Peyer's patch (tissue), 4 donors: ENCODE measurements around the gene MRPL39. TPM values are rescaled to one million over a fixed set of nuclear protein-coding genes. Genes with fewer than 3 reads are reported as not detected.

ENCODE experiments used
- DNase-seq, 3 donors: peaks; one replicate each; pipeline ENCODE4 v3.0.0-alpha.2; 2017 to 2019
- H3K27ac ChIP-seq, 4 donors: fragments of 200-600 bp; sonication (generic); one replicate each; pipeline ENCODE4 v1.5.1; 2016 to 2019
- H3K27me3 ChIP-seq, 2 donors: fragments of 200-600 bp; sonication (generic); one replicate each; pipeline ENCODE4 v1.5.1; 2019
- H3K36me3 ChIP-seq, 3 donors: fragments of 200-600 bp; sonication (generic); one replicate each; pipeline ENCODE4 v1.5.1; 2016 to 2019
- H3K4me1 ChIP-seq, 4 donors: fragments of 200-600 bp; sonication (generic); one replicate each; pipeline ENCODE4 v1.5.1; 2016 to 2019
- H3K4me3 ChIP-seq, 4 donors: fragments of 200-600 bp; sonication (generic); 1 replicate in 3 of 4; 2 replicates in 1 of 4; pipeline ENCODE4 v1.5.1; 2016 to 2019; ENCODE audit warnings: mild to moderate bottlenecking in 1 of 4
- H3K9me3 ChIP-seq, 4 donors: fragments of 200-600 bp; sonication (generic); one replicate each; pipeline ENCODE4 v1.5.1; 2016 to 2019; ENCODE audit warnings: mild to moderate bottlenecking in 1 of 4
- CTCF ChIP-seq, 6 experiments: fragments of 450-650 bp in 4 of 6; fragments of 200-600 bp in 2 of 6; sonication (generic) in 1 of 6; IDR thresholded peaks; one replicate each; pipeline ENCODE4 v1.5.1; 2017 to 2019; ENCODE audit warnings: antibody characterized with exemption in 6 of 6, mild to moderate bottlenecking in 3 of 6, moderate library complexity in 1 of 6
- POLR2A ChIP-seq, 2 donors: fragments of 450-650 bp; IDR thresholded peaks; one replicate each; pipeline ENCODE4 v1.5.1; 2017; ENCODE audit warnings: antibody characterized with exemption in 2 of 2, mild to moderate bottlenecking in 2 of 2, moderate library complexity in 2 of 2
- total RNA-seq, 4 donors: library from RNA; depleted of rRNA; stranded (reverse); fragments of >200 nt; gene quantifications; one replicate each; pipeline ENCODE4 v1.1.0, GENCODE V29; 2016

Gene MRPL39
- total RNA-seq, 4 donors from 2014 or later = 5.3 to 18.2 (median 16.1) TPM

GRCh38 chr21:25572861-25573310 is 34.4 kb downstream of the MRPL39 start:
- TF ChIP-seq POLR2A (IDR thresholded peaks at IDR 0.05) = no peak
- TF ChIP-seq CTCF (IDR thresholded peaks at IDR 0.05) = no peak
- DNase-seq = no peak
- H3K4me1 ChIP-seq = no peaks in the 10 kb centered on the region
- no peaks in the 10 kb centered on the region for H3K9me3 ChIP-seq
- H3K4me3 ChIP-seq = no peak overlapping the region
- no peaks in the 10 kb centered on the region for H3K36me3 ChIP-seq
- peak overlapping the region in 2 of 4 donors; percentile 42 to 62 for H3K27ac ChIP-seq
- H3K27me3 ChIP-seq = no peaks in the 10 kb centered on the region

GRCh38 chr21:25571726-25572121 is 35.6 kb downstream of the MRPL39 start:
- DNase-seq = no peak
- H3K36me3 ChIP-seq = no peaks in the 10 kb centered on the region
- no peaks in the 10 kb centered on the region for H3K9me3 ChIP-seq
- H3K4me3 ChIP-seq = no peak overlapping the region
- H3K27me3 ChIP-seq = no peaks in the 10 kb centered on the region
- H3K27ac ChIP-seq = peak overlapping the region in 1 of 4 donors; percentile 28
- no peak for TF ChIP-seq CTCF (IDR thresholded peaks at IDR 0.05)
- no peak for TF ChIP-seq POLR2A (IDR thresholded peaks at IDR 0.05)
- H3K4me1 ChIP-seq = no peaks in the 10 kb centered on the region

GRCh38 chr21:25569711-25570110 is 37.6 kb downstream of the MRPL39 start:
- H3K4me3 ChIP-seq = no peak overlapping the region
- no peaks in the 10 kb centered on the region for H3K27me3 ChIP-seq
- TF ChIP-seq CTCF (IDR thresholded peaks at IDR 0.05) = no peak
- no peak for TF ChIP-seq POLR2A (IDR thresholded peaks at IDR 0.05)
- peak overlapping the region in 1 of 4 donors; percentile 4 for H3K27ac ChIP-seq
- no peaks in the 10 kb centered on the region for H3K9me3 ChIP-seq
- no peaks in the 10 kb centered on the region for H3K36me3 ChIP-seq
- no peak for DNase-seq
- no peaks in the 10 kb centered on the region for H3K4me1 ChIP-seq

- no peaks in the 10 kb centered on the region for H3K36me3 ChIP-seq
- no peak for TF ChIP-seq POLR2A (IDR thresholded peaks at IDR 0.05)
- H3K4me1 ChIP-seq = no peaks in the 10 kb centered on the region
- no peaks in the 10 kb centered on the region for H3K9me3 ChIP-seq
- no peak for DNase-seq
- no peaks in the 10 kb centered on the region for H3K27me3 ChIP-seq
- H3K27ac ChIP-seq = no peak overlapping the region
- H3K4me3 ChIP-seq = no peak overlapping the region
These were observed 38.2 kb downstream of the MRPL39 start for GRCh38 chr21:25569084-25569483.

GRCh38 chr21:25568246-25568645 is 39.0 kb downstream of the MRPL39 start:
- Histone ChIP-seq H3K27ac (peak overlapping the region in 1 of 4 donors; percentile 60), H3K27me3 (no peaks in the 10 kb centered on the region), H3K36me3 (no peaks in the 10 kb centered on the region), H3K9me3 (no peaks in the 10 kb centered on the region), H3K4me3 (no peak overlapping the region), H3K4me1 (peaks cover 0 to 3% (median 0%) of the 10 kb centered on the region in 4 donors)
- DNase-seq = peak in 2 of 3 donors; percentile 72 to 77
- TF ChIP-seq POLR2A (IDR thresholded peaks at IDR 0.05) (no peak), CTCF (IDR thresholded peaks at IDR 0.05) (no peak)

- H3K27me3 ChIP-seq = no peaks in the 10 kb centered on the region
- peak overlapping the region in 2 of 4 donors; percentile 7 to 60 for H3K27ac ChIP-seq
- peaks cover 0 to 6% (median 0%) of the 10 kb centered on the region in 4 donors for H3K4me1 ChIP-seq
- H3K9me3 ChIP-seq = no peaks in the 10 kb centered on the region
- no peak for TF ChIP-seq POLR2A (IDR thresholded peaks at IDR 0.05)
- no peak for TF ChIP-seq CTCF (IDR thresholded peaks at IDR 0.05)
- DNase-seq = no peak
- no peaks in the 10 kb centered on the region for H3K36me3 ChIP-seq
- no peak overlapping the region for H3K4me3 ChIP-seq
These were observed 39.8 kb downstream of the MRPL39 start for GRCh38 chr21:25567472-25567871.
